Astrocyte (in vitro differentiated cells and primary cell): Measurements from ENCODE around the gene SLAMF7. TPM values are rescaled to one million over a fixed set of nuclear protein-coding genes. Genes with fewer than 3 reads are reported as not detected.
"Not testable (repeated sequence)": the region's sequence is repeated elsewhere in the genome, so short reads cannot be mapped to it uniquely, and the experiment has no call there.

Source experiments
- DNase-seq: peaks from one replicate; pipeline ENCODE4 v3.0.0-alpha.2; 2010; ENCODE audit warnings: low read depth
- FAIRE-seq: peaks from 2 replicates; lab custom pipeline; 2011; peaks lifted over from hg19 to GRCh38; lab: Jason Lieb, UNC
- H2AFZ ChIP-seq: 2 replicates; pipeline ENCODE4 v1.6.0; 2012; ENCODE audit warnings: low read depth, low read length, inconsistent platforms
- H3K27ac ChIP-seq: 2 replicates; pipeline ENCODE4 v1.5.1; 2011; ENCODE audit warnings: low read depth, low read length, inconsistent platforms
- H3K27me3 ChIP-seq: 2 replicates; pipeline ENCODE4 v1.6.0; 2011; ENCODE audit warnings: low read length, inconsistent platforms; ENCODE audit not compliant: insufficient read depth
- H3K36me3 ChIP-seq: 2 replicates; pipeline ENCODE4 v1.5.1; 2011; ENCODE audit warnings: low read length, inconsistent platforms; ENCODE audit not compliant: insufficient read depth
- H3K4me1 ChIP-seq: 2 replicates; pipeline ENCODE4 v1.5.1; 2011; ENCODE audit warnings: low read length, inconsistent platforms; ENCODE audit not compliant: insufficient read depth
- H3K4me2 ChIP-seq: 2 replicates; pipeline ENCODE4 v1.6.0; 2012; ENCODE audit warnings: low read length, inconsistent platforms
- H3K4me3 ChIP-seq: 2 replicates; pipeline ENCODE4 v1.5.1; 2011; ENCODE audit warnings: low read depth, mild to moderate bottlenecking, low read length, inconsistent platforms; ENCODE audit not compliant: insufficient read depth
- H3K79me2 ChIP-seq: 2 replicates; pipeline ENCODE4 v1.6.0; 2012; ENCODE audit warnings: mild to moderate bottlenecking, low read length, inconsistent platforms; ENCODE audit not compliant: insufficient read depth
- H3K9ac ChIP-seq: 2 replicates; pipeline ENCODE4 v1.6.0; 2012; ENCODE audit warnings: mild to moderate bottlenecking, low read length, inconsistent platforms
- H3K9me3 ChIP-seq: 2 replicates; pipeline ENCODE4 v1.5.1; 2012; ENCODE audit warnings: low read depth, mild to moderate bottlenecking, low read length, inconsistent platforms; ENCODE audit not compliant: insufficient read depth
- H4K20me1 ChIP-seq: 2 replicates; pipeline ENCODE4 v1.6.0; 2012; ENCODE audit warnings: low read length, inconsistent platforms; ENCODE audit not compliant: insufficient read depth
- H3K27ac Mint-ChIP-seq: one replicate; pipeline ENCODE4 v1.8.0; 2021; ENCODE audit warnings: mild to moderate bottlenecking, mixed read lengths; ENCODE audit not compliant: unreplicated experiment
- H3K27me3 Mint-ChIP-seq: one replicate; pipeline ENCODE4 v1.8.0; 2021; ENCODE audit warnings: low read depth, mixed read lengths; ENCODE audit not compliant: unreplicated experiment
- H3K36me3 Mint-ChIP-seq: one replicate; pipeline ENCODE4 v1.8.0; 2021; ENCODE audit warnings: low read depth, mixed read lengths; ENCODE audit not compliant: unreplicated experiment
- H3K4me1 Mint-ChIP-seq: one replicate; pipeline ENCODE4 v1.8.0; 2021; ENCODE audit warnings: low read depth, mixed read lengths; ENCODE audit not compliant: unreplicated experiment
- H3K4me3 Mint-ChIP-seq: one replicate; pipeline ENCODE4 v1.8.0; 2021; ENCODE audit warnings: mild to moderate bottlenecking, moderate library complexity, mixed read lengths; ENCODE audit not compliant: unreplicated experiment
- H3K9me3 Mint-ChIP-seq: one replicate; pipeline ENCODE4 v1.8.0; 2021; ENCODE audit warnings: mild to moderate bottlenecking, mixed read lengths; ENCODE audit not compliant: unreplicated experiment
- EZH2 ChIP-seq: IDR thresholded peaks from 2 replicates; pipeline ENCODE4 v1.6.1; 2012; ENCODE audit warnings: mild to moderate bottlenecking, low read length, inconsistent platforms; ENCODE audit not compliant: insufficient read depth
- total RNA-seq: library from RNA; stranded (reverse); gene quantifications from 2 replicates; pipeline ENCODE4 v1.2.1, GENCODE V29; 2021
- TF ChIP-seq, protein P1 (sequence below): IDR thresholded peaks from 2 replicates; pipeline ENCODE4 v1.5.1; 2011; ENCODE audit warnings: low read depth, mild to moderate bottlenecking, inconsistent platforms, low read length, moderate library complexity; ENCODE audit not compliant: insufficient read depth

Gene SLAMF7
- total RNA-seq, 1 donor from 2014 or later: 0.32 TPM

- no peaks in the 10 kb centered on the region for H3K9me3 Mint-ChIP-seq
- FAIRE-seq: no peak
- H3K4me3 Mint-ChIP-seq: no peak overlapping the region
Observed at GRCh38 chr1:160727316-160727640, 11.8 kb upstream of the SLAMF7 start.

GRCh38 chr1:160731564-160731963 lies 7.5 kb upstream of the SLAMF7 start:
- not testable (repeated sequence) for H3K4me3 Mint-ChIP-seq, H3K4me1 ChIP-seq, H3K36me3 ChIP-seq, H3K27me3 Mint-ChIP-seq, H3K27me3 ChIP-seq, H3K9me3 Mint-ChIP-seq, H3K27ac ChIP-seq, DNase-seq, FAIRE-seq, H3K4me3 ChIP-seq, H2AFZ ChIP-seq, H3K9ac ChIP-seq, H4K20me1 ChIP-seq, H3K9me3 ChIP-seq, H3K79me2 ChIP-seq, H3K27ac Mint-ChIP-seq, H3K4me2 ChIP-seq, H3K36me3 Mint-ChIP-seq, H3K4me1 Mint-ChIP-seq

More at GRCh38 chr1:160727316-160727640, 11.8 kb upstream of the SLAMF7 start:
- no peak overlapping the region for H3K4me2 ChIP-seq
- no peak overlapping the region for H3K9ac ChIP-seq
- no peaks in the 10 kb centered on the region for H3K9me3 ChIP-seq
- no peak overlapping the region for H3K4me3 ChIP-seq
- H4K20me1 ChIP-seq: no peaks in the 10 kb centered on the region
- TF ChIP-seq, protein P1, sequence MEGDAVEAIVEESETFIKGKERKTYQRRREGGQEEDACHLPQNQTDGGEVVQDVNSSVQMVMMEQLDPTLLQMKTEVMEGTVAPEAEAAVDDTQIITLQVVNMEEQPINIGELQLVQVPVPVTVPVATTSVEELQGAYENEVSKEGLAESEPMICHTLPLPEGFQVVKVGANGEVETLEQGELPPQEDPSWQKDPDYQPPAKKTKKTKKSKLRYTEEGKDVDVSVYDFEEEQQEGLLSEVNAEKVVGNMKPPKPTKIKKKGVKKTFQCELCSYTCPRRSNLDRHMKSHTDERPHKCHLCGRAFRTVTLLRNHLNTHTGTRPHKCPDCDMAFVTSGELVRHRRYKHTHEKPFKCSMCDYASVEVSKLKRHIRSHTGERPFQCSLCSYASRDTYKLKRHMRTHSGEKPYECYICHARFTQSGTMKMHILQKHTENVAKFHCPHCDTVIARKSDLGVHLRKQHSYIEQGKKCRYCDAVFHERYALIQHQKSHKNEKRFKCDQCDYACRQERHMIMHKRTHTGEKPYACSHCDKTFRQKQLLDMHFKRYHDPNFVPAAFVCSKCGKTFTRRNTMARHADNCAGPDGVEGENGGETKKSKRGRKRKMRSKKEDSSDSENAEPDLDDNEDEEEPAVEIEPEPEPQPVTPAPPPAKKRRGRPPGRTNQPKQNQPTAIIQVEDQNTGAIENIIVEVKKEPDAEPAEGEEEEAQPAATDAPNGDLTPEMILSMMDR: no peak
- TF ChIP-seq EZH2: no peak
- H3K36me3 Mint-ChIP-seq: no peaks in the 10 kb centered on the region
- no peaks in the 10 kb centered on the region for H3K36me3 ChIP-seq
- DNase-seq: no peak
- H3K27ac ChIP-seq: no peak overlapping the region
- peak overlapping the region; percentile 14 for H2AFZ ChIP-seq
- H3K79me2 ChIP-seq: no peaks in the 10 kb centered on the region
- H3K4me1 ChIP-seq: no peaks in the 10 kb centered on the region
- peaks cover 1% of the 10 kb centered on the region for H3K4me1 Mint-ChIP-seq
- H3K27ac Mint-ChIP-seq: no peak overlapping the region
- peaks cover 3% of the 10 kb centered on the region for H3K27me3 Mint-ChIP-seq
- peaks cover 5% of the 10 kb centered on the region for H3K27me3 ChIP-seq

DNA sequence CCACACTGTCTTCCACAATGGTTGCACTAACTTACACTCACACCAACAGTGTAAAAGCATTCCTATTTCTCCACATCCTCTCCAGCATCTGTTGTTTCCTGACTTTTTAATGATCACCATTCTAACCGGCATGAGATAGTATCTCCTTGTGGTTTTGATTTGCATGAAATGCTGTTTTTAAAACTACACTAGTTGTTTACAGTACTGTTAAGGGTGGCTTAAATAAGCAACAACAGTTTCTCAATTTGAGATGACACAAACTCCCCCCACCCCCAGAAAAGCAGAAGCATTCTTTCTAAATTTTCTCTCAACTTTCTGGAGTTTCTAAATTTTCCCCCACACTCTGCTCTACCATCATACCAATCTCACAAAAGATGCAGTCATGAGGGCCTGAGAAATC lies 7.1 kb upstream of the SLAMF7 start:
- Histone ChIP-seq H3K9me3 (no peaks in the 10 kb centered on the region), H2AFZ (no peak overlapping the region), H3K27ac (no peak overlapping the region), H3K4me3 (no peak overlapping the region), H3K27me3 (peaks cover 5% of the 10 kb centered on the region), H3K36me3 (no peaks in the 10 kb centered on the region), H3K9ac (no peak overlapping the region), H3K4me2 (no peak overlapping the region), H3K79me2 (no peaks in the 10 kb centered on the region), H4K20me1 (no peaks in the 10 kb centered on the region), H3K4me1 (no peaks in the 10 kb centered on the region)
- H3K27me3 Mint-ChIP-seq: no peaks in the 10 kb centered on the region
- H3K4me3 Mint-ChIP-seq: no peak overlapping the region
- no peaks in the 10 kb centered on the region for H3K36me3 Mint-ChIP-seq
- H3K4me1 Mint-ChIP-seq: no peaks in the 10 kb centered on the region
- no peak for FAIRE-seq
- peaks cover 6% of the 10 kb centered on the region for H3K9me3 Mint-ChIP-seq
- no peak for DNase-seq
- H3K27ac Mint-ChIP-seq: no peak overlapping the region
- TF ChIP-seq, protein P1: no peak
- TF ChIP-seq EZH2: no peak
